Ishikawa (cell line): Measurements from ENCODE around the gene ELOVL2.

Experiments
- EGR1 ChIP-seq: IDR thresholded peaks from 2 replicates; pipeline ENCODE4 v1.6.1; 2012
- EP300 ChIP-seq: IDR thresholded peaks from 2 replicates; pipeline ENCODE4 v1.6.1; 2012; ENCODE audit warnings: borderline replicate concordance
- FOXM1 ChIP-seq: IDR thresholded peaks from 2 replicates; pipeline ENCODE4 v1.6.1; 2012; ENCODE audit warnings: low read depth, borderline replicate concordance
- MAX ChIP-seq: IDR thresholded peaks from 2 replicates; pipeline ENCODE4 v1.6.1; 2012
- REST ChIP-seq: IDR thresholded peaks from 2 replicates; pipeline ENCODE4 v1.6.1; 2012; ENCODE audit warnings: low read depth, mild to moderate bottlenecking
- TEAD4 ChIP-seq: IDR thresholded peaks from 2 replicates; pipeline ENCODE4 v1.6.1; 2012
- YY1 ChIP-seq: IDR thresholded peaks from 2 replicates; pipeline ENCODE4 v1.6.1; 2012; ENCODE audit warnings: low read depth

GRCh38 chr6:10939840-10940239 is 104.3 kb downstream of the ELOVL2 start:
- TF ChIP-seq YY1 = no peak
- no peak for TF ChIP-seq EP300
- no peak for TF ChIP-seq REST
- TF ChIP-seq TEAD4 = no peak
- no peak for TF ChIP-seq FOXM1
- no peak for TF ChIP-seq MAX
- TF ChIP-seq EGR1 = no peak
